PFSK-1 (cell line): ENCODE measurements around the gene CFAP65.

ENCODE experiments used
- FOXP2 ChIP-seq: optimal IDR thresholded peaks from 2 replicates; pipeline ENCODE3; 2011; ENCODE audit warnings: borderline replicate concordance, control low read depth, inconsistent platforms; ENCODE audit not compliant: insufficient read depth; ENCODE audit errors: extremely low read length, extremely low read depth
- POLR2AphosphoS5 ChIP-seq: IDR thresholded peaks from 2 replicates; pipeline ENCODE4 v1.6.1; 2012; ENCODE audit warnings: low read depth, mild to moderate bottlenecking, control low read depth, low read length, moderate library complexity
- SIN3A ChIP-seq: IDR thresholded peaks from 2 replicates; pipeline ENCODE4 v1.6.1; 2012; ENCODE audit warnings: mild to moderate bottlenecking, low read length, moderate library complexity, borderline replicate concordance; ENCODE audit not compliant: insufficient read depth
- TAF1 ChIP-seq: IDR thresholded peaks from 2 replicates; pipeline ENCODE4 v1.6.1; 2012; ENCODE audit warnings: low read length, control low read depth, borderline replicate concordance; ENCODE audit not compliant: insufficient read depth
- TF ChIP-seq, protein P1 (sequence below), 2 experiments: IDR thresholded peaks; 2 replicates each; pipeline versions ENCODE4 v1.6.1 to v1.8.0; 2011 to 2012; ENCODE audit warnings: low read depth in 2 of 2, low read length in 2 of 2, control low read depth in 1 of 2, inconsistent platforms in 1 of 2, mild to moderate bottlenecking in 1 of 2, moderate library complexity in 1 of 2; ENCODE audit not compliant: insufficient read depth in 1 of 2

The CFAP65 gene

GRCh38 chr2:219028141-219028540 lies 13.2 kb downstream of the CFAP65 start:
- no peak for TF ChIP-seq FOXP2
- TF ChIP-seq POLR2AphosphoS5: no peak
- no peak for TF ChIP-seq SIN3A
- TF ChIP-seq, protein P1, sequence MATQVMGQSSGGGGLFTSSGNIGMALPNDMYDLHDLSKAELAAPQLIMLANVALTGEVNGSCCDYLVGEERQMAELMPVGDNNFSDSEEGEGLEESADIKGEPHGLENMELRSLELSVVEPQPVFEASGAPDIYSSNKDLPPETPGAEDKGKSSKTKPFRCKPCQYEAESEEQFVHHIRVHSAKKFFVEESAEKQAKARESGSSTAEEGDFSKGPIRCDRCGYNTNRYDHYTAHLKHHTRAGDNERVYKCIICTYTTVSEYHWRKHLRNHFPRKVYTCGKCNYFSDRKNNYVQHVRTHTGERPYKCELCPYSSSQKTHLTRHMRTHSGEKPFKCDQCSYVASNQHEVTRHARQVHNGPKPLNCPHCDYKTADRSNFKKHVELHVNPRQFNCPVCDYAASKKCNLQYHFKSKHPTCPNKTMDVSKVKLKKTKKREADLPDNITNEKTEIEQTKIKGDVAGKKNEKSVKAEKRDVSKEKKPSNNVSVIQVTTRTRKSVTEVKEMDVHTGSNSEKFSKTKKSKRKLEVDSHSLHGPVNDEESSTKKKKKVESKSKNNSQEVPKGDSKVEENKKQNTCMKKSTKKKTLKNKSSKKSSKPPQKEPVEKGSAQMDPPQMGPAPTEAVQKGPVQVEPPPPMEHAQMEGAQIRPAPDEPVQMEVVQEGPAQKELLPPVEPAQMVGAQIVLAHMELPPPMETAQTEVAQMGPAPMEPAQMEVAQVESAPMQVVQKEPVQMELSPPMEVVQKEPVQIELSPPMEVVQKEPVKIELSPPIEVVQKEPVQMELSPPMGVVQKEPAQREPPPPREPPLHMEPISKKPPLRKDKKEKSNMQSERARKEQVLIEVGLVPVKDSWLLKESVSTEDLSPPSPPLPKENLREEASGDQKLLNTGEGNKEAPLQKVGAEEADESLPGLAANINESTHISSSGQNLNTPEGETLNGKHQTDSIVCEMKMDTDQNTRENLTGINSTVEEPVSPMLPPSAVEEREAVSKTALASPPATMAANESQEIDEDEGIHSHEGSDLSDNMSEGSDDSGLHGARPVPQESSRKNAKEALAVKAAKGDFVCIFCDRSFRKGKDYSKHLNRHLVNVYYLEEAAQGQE (IDR thresholded peaks at IDR 0.05; ENCODE audit: insufficient read depth in 1 of 2, low read depth in 2 of 2, low read length in 2 of 2): no peak
- TF ChIP-seq TAF1: no peak

DNA sequence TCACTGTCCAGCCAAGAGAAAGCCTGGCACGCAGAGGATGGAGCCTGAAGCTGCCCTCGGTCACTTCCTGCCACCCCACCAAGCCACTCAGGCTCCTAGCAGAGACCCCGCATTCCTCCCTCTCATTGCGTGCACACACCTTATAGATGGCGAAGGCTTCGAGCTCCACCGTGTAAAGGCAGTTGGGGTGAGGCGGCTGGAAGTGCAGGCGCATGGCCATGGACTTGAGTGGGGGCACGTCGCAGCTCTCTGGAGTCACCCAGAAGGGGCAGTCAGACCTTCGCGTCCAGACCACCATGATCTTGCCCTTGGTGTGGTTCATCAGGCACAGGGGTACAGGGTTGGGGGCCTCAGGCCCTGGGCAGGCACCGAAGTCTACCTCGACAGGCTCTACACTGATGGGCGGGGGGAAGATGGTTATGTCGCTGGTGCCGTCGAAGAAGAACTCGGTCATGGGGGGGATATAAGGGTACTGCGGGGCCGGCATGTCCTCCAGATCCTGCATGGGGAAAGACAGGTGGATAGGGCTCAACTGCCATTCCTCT lies 13.7 kb downstream of the CFAP65 start:
- TF ChIP-seq, protein P1 (IDR thresholded peaks at IDR 0.05; ENCODE audit: insufficient read depth in 1 of 2, low read depth in 2 of 2, low read length in 2 of 2): no peak
- TF ChIP-seq SIN3A (no peak), POLR2AphosphoS5 (no peak), TAF1 (no peak), FOXP2 (no peak)

- TF ChIP-seq FOXP2: no peak
Observed at GRCh38 chr2:219026946-219027345, 14.4 kb downstream of the CFAP65 start.

DNA sequence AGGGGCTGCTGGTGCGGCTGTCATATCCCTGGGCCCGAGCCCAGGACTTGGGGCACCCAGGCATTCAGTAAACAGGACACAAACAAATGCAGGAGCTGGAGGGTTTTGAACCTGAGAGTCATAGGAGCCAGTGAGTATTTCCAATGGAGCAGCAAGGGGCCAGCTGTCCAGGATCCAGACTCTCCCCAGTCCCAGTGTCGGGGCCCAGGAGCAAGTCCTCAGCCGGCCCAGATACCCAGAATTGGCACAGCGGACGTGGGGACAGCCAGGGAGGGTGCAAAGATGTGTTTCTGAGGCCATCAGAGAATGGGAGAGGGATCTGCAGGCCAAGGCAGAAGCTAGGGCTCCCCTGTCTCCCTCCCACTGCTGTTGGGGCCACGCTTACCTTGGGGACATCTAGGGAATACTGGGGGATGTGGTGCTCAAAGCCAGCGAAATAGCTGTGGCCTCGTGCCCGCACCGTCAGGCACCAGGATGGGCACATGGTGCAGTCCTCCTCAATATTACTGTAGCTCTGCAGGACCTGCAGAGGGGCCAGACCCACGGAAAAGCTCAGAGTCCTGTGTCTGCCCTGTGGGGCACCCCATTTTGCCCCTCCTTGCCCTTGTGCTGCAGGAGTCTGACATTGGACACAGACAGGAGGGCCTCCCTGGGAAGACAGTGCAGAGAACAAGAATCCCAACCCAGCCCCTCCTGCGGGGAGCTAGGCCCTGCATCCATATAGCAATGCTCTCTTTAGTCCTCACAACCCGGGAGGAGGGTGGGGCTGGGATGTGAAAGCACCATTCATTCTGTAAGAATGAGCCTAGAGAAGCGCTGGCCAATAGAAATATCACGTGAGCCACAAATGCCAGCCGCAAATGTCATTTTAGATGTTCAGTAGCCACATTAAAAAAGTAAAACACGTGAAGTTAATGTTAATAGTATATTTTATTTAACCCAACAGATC lies 15.4 kb downstream of the CFAP65 start:
- TF ChIP-seq FOXP2 (no peak), POLR2AphosphoS5 (no peak), TAF1 (no peak), SIN3A (no peak)
- TF ChIP-seq, protein P1 (IDR thresholded peaks at IDR 0.05; ENCODE audit: insufficient read depth in 1 of 2, low read depth in 2 of 2, low read length in 2 of 2): no peak

DNA sequence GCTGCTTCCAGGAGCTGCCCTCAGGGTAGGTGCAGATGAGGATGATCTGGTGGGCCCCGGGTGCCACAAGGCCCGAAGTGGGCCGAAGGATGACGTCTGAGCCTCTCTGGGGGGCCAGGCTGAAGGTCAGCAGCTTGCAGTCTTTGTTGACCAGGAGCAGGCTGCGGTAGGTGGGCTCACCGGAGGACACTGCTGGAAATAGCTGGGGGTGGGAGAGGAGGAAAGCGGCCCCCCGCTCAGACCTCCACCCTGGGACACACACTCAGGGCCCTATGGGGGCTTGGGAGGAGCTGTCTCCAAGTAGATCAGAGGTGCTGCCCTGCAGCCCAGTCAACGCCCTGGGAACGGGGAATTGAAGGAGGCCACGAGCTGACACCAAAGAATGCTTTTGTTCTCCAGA lies 17.3 kb downstream of the CFAP65 start:
- TF ChIP-seq SIN3A (no peak), TAF1 (no peak), FOXP2 (no peak), POLR2AphosphoS5 (no peak)
- TF ChIP-seq, protein P1 (IDR thresholded peaks at IDR 0.05; ENCODE audit: insufficient read depth in 1 of 2, low read depth in 2 of 2, low read length in 2 of 2): no peak
